SK-N-SH treated with all-trans-retinoic acid at 6 μM for 48 hours (cell line): ENCODE measurements around the gene IL3RA.

ENCODE experiments used
- BACH2 ChIP-seq: fragments of 250-450 bp; sonication (Bioruptor Pico); IDR thresholded peaks from 2 replicates; pipeline ENCODE4 v1.9.0; 2021; ENCODE audit warnings: mild to moderate bottlenecking, borderline replicate concordance
- CREB5 ChIP-seq: fragments of 250-450 bp; sonication (Bioruptor Pico); IDR thresholded peaks from 2 replicates; pipeline ENCODE4 v1.5.1; 2020; ENCODE audit warnings: low read depth, mild to moderate bottlenecking, moderate library complexity
- CSRNP3 ChIP-seq: fragments of 250-450 bp; sonication (Bioruptor Pico); IDR thresholded peaks from 2 replicates; pipeline ENCODE4 v1.5.1; 2021; ENCODE audit warnings: mild to moderate bottlenecking, moderate library complexity
- ISL1 ChIP-seq: fragments of 250-450 bp; sonication (Bioruptor Pico); IDR thresholded peaks from 2 replicates; pipeline ENCODE4 v2.1.2; 2022; ENCODE audit warnings: mild to moderate bottlenecking, moderate library complexity
- RARB ChIP-seq: fragments of 250-450 bp; sonication (Bioruptor Pico); IDR thresholded peaks from 2 replicates; pipeline ENCODE4 v1.8.0; 2021; ENCODE audit warnings: mild to moderate bottlenecking, moderate library complexity
- SNAI2 ChIP-seq: fragments of 250-450 bp; sonication (Bioruptor Pico); IDR thresholded peaks from 2 replicates; pipeline ENCODE4 v1.5.0; 2020; ENCODE audit warnings: mild to moderate bottlenecking, moderate library complexity
- ZFP3 ChIP-seq: fragments of 250-450 bp; sonication (Bioruptor Pico); IDR thresholded peaks from 2 replicates; pipeline ENCODE4 v1.5.0; 2020; ENCODE audit warnings: mild to moderate bottlenecking, moderate library complexity
- ZNF70 ChIP-seq: fragments of 450-650 bp; formaldehyde crosslinking; IDR thresholded peaks from 2 replicates; pipeline ENCODE4 v1.5.0; 2020; ENCODE audit warnings: mild to moderate bottlenecking, moderate library complexity
- TF ChIP-seq, protein P1 (sequence below): fragments of 250-450 bp; sonication (Bioruptor Pico); IDR thresholded peaks from 2 replicates; pipeline ENCODE4 v1.8.0; 2020; ENCODE audit warnings: mild to moderate bottlenecking, moderate library complexity, borderline replicate concordance

DNA sequence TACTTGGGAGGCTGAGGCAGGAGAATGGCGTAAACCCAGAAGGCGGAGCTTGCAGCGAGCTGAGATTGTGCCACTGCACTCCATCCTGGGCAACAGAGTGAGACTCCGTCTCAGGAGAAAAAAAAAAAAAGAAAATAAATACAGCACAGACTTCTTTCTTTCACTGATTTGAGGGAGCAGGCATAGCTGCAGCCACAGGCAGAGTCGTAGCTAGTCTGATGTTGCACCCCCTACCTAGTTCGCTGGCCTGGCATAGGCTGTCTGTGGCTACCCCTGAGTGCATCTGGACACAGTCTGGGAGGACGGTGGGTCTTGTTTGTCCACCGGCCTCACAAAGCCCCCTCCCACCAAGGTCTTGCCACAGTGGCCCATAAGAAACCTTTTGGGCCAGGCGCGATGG, 21.4 kb downstream of the IL3RA start:
- TF ChIP-seq ISL1 (CRISPR knock-in tag) = no peak
- TF ChIP-seq CREB5 (CRISPR knock-in tag) = no peak
- TF ChIP-seq CSRNP3 (CRISPR knock-in tag) = no peak
- no peak for TF ChIP-seq RARB (CRISPR knock-in tag)
- TF ChIP-seq BACH2 = no peak
- TF ChIP-seq SNAI2 (CRISPR knock-in tag) = no peak
- TF ChIP-seq, protein P1, sequence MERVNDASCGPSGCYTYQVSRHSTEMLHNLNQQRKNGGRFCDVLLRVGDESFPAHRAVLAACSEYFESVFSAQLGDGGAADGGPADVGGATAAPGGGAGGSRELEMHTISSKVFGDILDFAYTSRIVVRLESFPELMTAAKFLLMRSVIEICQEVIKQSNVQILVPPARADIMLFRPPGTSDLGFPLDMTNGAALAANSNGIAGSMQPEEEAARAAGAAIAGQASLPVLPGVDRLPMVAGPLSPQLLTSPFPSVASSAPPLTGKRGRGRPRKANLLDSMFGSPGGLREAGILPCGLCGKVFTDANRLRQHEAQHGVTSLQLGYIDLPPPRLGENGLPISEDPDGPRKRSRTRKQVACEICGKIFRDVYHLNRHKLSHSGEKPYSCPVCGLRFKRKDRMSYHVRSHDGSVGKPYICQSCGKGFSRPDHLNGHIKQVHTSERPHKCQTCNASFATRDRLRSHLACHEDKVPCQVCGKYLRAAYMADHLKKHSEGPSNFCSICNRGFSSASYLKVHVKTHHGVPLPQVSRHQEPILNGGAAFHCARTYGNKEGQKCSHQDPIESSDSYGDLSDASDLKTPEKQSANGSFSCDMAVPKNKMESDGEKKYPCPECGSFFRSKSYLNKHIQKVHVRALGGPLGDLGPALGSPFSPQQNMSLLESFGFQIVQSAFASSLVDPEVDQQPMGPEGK (CRISPR knock-in tag) = no peak
- TF ChIP-seq ZFP3 (CRISPR knock-in tag) = no peak
- TF ChIP-seq ZNF70 (CRISPR knock-in tag) = no peak
